Heart left ventricle (tissue), 16 donors: ENCODE data around the gene ZMYND12. TPM values are rescaled to one million over a fixed set of nuclear protein-coding genes. Genes with fewer than 3 reads are reported as not detected.

ENCODE experiments used
- ATAC-seq, 4 donors: fragments of 200-7000 bp; cut with Tn5 transposase; one replicate each; pipeline ENCODE4 v1.9.1; 2020 to 2022; ENCODE audit warnings: moderate library complexity in 4 of 4, mild to moderate bottlenecking in 3 of 4, moderate number of reproducible peaks in 1 of 4
- DNase-seq, 5 donors: peaks; one replicate each; pipeline ENCODE4 v3.0.0-alpha.2; 2020
- H3K27ac ChIP-seq, 12 donors: fragments of 200-600 bp; sonication (generic) in 4 of 12; one replicate each; pipeline versions ENCODE4 v1.5.0 to v1.8.0; 2016 to 2022; ENCODE audit warnings: mild to moderate bottlenecking in 2 of 12
- H3K27me3 ChIP-seq, 9 donors: fragments of 200-600 bp; sonication (generic) in 2 of 9; one replicate each; pipeline versions ENCODE4 v1.5.1 to v1.8.0; 2016 to 2022; ENCODE audit warnings: mild to moderate bottlenecking in 3 of 9
- H3K36me3 ChIP-seq, 9 donors: fragments of 200-600 bp; sonication (generic) in 2 of 9; one replicate each; pipeline versions ENCODE4 v1.5.0 to v1.8.0; 2018 to 2022; ENCODE audit warnings: mild to moderate bottlenecking in 2 of 9
- H3K4me1 ChIP-seq, 12 donors: fragments of 200-600 bp; sonication (generic) in 4 of 12; one replicate each; pipeline versions ENCODE4 v1.5.0 to v1.8.0; 2016 to 2022; ENCODE audit warnings: mild to moderate bottlenecking in 3 of 12
- H3K4me3 ChIP-seq, 12 donors: fragments of 200-600 bp; sonication (generic) in 4 of 12; one replicate each; pipeline versions ENCODE4 v1.5.0 to v1.8.0; 2017 to 2022; ENCODE audit warnings: mild to moderate bottlenecking in 9 of 12, moderate library complexity in 4 of 12
- H3K9me3 ChIP-seq, 12 donors: fragments of 200-600 bp; sonication (generic) in 4 of 12; one replicate each; pipeline versions ENCODE4 v1.5.0 to v1.8.0; 2016 to 2022; ENCODE audit warnings: mild to moderate bottlenecking in 1 of 12
- POLR2A ChIP-seq, 2 donors: fragments of 450-650 bp; IDR thresholded peaks; one replicate each; pipeline ENCODE4 v1.6.1; 2017; ENCODE audit warnings: antibody characterized with exemption in 2 of 2, mild to moderate bottlenecking in 2 of 2, moderate library complexity in 2 of 2
- WGBS, 4 donors: extraction: QIAGEN DNeasy Blood & Tissue Kit in 2 of 4; methylation state at CpG; one replicate each; pipeline versions ENCODE4 v1.1.5 to v1.1.7; 2013 to 2018; 5-methylcytosine and 5-hydroxymethylcytosine counted together
- intact Hi-C, 10 donors: fragments of 100-400 bp; cut with DNase I; formaldehyde crosslinking; loops; one replicate each; pipeline versions ENCODE4 v1.11.1 to v1.14.2; 2022
- polyA plus RNA-seq, 2 donors: library from polyadenylated mRNA; stranded (reverse); fragments of 200-250 nt; gene quantifications; one replicate each; pipeline ENCODE4 v1.2.3, GENCODE V29; 2013
- total RNA-seq, 9 donors: library from RNA; depleted of rRNA in 2 of 9; stranded (reverse); fragments of >200 nt in 2 of 9; fragmentation: NEBNext Ultra II Directional in 3 of 9; extraction: Animal tissue kit (Norgen Biotek cat#: 25700) in 3 of 9; gene quantifications; one replicate each; pipeline versions ENCODE4 v1.1.0 to v1.2.4, GENCODE V29; 2016 to 2023
- TF ChIP-seq, protein P1 (sequence below), 12 donors: fragments of 200-600 bp; sonication (generic) in 4 of 12; IDR thresholded peaks; one replicate each; pipeline versions ENCODE4 v1.5.0 to v1.8.0; 2018 to 2022; ENCODE audit warnings: antibody characterized with exemption in 12 of 12, mild to moderate bottlenecking in 5 of 12
- donor health status: ischemic (EF 13 %, LVEDD 7.1; RV severe dilation, severe dysfunction).
- donor health status: healthy with polysubstance abuse.
- donor health status: DM: no; HTN: yes; CAD: no.
- donor health status: DM: no; HTN: no; CAD: no.
- donor health status: ischemic (EF 25% LVEDD 6.9; RV normal size, moderate dysfunction).
- donor health status: ischemic (EF 25% LVEDD 5.7; RV mildly dilated, moderate dysfunction).
- donor health status: healthy.
- donor health status: DM: yes; HTN: yes; CAD: no.
- donor health status: ischemic (EF 35%, LVEDD 5.7; RV mildly dilated, moderate dysfunction).
- donor health status: nonischemic (EF 11% LVEDD 7.7; RV severe dilation, severe dysfunction).
- donor health status: DM: yes; HTN: yes; CAD: no.
- donor health status: PGD.
- donor health status: ischemic (EF 29% LVEDD 5.4; RV normal size, mild dysfunction).
- donor health status: nonischemic (EF 23%, LVEDD 6.1; RV moderate dilation, normal function).

The ZMYND12 gene
- total and polyA plus RNA-seq, 11 donors: 0.47 to 3.5 (median 1.9) TPM

DNA sequence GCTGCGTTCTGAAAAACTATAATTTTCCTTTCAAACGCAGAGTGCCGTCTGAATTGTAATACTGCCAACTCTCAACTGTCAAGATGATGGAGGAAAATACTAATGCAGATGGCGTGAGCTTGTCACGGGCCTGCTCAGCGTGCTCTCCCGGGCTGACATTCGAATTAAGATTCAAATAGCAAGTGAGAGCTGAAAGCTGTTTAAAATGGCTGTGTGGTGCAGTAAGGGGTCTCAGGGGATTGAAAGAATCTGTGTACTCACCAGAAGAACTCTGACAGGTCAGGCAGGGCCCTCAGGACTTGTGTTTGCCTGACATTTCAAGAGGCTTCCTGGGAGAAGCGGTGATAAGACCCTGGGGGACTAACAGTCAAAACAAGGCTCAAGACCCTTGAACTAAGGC lies 33.1 kb downstream of the ZMYND12 start:
- 52 to 63% (median 56%) methylated on average over 9 of the region's 9 CpGs for WGBS, 4 donors
- no peak for ATAC-seq
- H3K27ac ChIP-seq: no peak overlapping the region
- no peak overlapping the region for H3K4me3 ChIP-seq
- TF ChIP-seq, protein P1, sequence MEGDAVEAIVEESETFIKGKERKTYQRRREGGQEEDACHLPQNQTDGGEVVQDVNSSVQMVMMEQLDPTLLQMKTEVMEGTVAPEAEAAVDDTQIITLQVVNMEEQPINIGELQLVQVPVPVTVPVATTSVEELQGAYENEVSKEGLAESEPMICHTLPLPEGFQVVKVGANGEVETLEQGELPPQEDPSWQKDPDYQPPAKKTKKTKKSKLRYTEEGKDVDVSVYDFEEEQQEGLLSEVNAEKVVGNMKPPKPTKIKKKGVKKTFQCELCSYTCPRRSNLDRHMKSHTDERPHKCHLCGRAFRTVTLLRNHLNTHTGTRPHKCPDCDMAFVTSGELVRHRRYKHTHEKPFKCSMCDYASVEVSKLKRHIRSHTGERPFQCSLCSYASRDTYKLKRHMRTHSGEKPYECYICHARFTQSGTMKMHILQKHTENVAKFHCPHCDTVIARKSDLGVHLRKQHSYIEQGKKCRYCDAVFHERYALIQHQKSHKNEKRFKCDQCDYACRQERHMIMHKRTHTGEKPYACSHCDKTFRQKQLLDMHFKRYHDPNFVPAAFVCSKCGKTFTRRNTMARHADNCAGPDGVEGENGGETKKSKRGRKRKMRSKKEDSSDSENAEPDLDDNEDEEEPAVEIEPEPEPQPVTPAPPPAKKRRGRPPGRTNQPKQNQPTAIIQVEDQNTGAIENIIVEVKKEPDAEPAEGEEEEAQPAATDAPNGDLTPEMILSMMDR (IDR thresholded peaks at IDR 0.05): no peak
- no peak for TF ChIP-seq POLR2A (IDR thresholded peaks at IDR 0.05)
- H3K36me3 ChIP-seq: no peaks in the 10 kb centered on the region
- H3K27me3 ChIP-seq: no peaks in the 10 kb centered on the region
- H3K9me3 ChIP-seq: no peaks in the 10 kb centered on the region
- intact Hi-C loops: no loop called here
- DNase-seq: peak in 1 of 5 donors; percentile 55
- H3K4me1 ChIP-seq: peaks cover 0 to 36% (median 11%) of the 10 kb centered on the region in 12 donors

DNA sequence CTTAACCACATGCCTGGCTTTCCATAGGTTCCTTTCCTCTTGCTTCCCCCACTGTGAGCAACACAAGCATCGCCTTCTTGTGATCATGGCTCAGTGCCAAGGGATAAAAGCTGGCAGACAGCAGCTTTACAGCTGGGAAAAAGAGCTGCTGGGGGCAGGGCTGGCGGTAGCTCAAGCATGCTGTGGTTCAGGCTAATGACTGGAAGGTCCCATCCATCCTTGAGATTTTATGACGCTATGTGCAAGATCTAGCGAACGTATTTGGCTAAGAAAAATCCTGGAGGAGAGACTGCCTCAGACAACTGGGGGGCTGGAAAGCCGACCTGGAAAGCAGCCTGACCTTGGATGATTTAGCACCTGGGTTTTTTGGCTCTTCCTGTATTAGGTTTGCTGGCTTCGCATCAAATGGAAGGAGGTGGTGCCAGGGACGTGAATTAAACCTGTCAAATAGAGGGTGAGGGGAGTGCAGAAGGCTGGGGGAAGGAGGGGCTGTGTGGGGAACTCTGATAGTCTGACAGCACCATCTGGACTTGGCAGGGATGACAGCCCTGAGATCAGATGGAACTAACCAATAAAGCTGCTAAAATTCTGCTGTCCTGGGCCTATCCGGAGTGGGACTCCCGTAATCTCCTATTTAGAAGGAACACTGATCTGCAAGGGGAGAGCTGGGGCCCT lies 34.8 kb downstream of the ZMYND12 start:
- Histone ChIP-seq H3K36me3 (no peaks in the 10 kb centered on the region), H3K9me3 (no peaks in the 10 kb centered on the region), H3K27me3 (no peaks in the 10 kb centered on the region), H3K4me3 (no peak overlapping the region), H3K4me1 (peaks cover 0 to 36% (median 13%) of the 10 kb centered on the region in 12 donors), H3K27ac (peak overlapping the region in 9 of 12 donors; percentile 43 to 73 (median 68))
- ATAC-seq (peak; percentile 29 to 64 (median 54)), DNase-seq (peak in 4 of 5 donors; percentile 59 to 75 (median 64))
- TF ChIP-seq, protein P1 (IDR thresholded peaks at IDR 0.05): no peak
- TF ChIP-seq POLR2A (IDR thresholded peaks at IDR 0.05): no peak
- intact Hi-C loops: no loop called here
- 13 to 19% (median 15%) methylated on average over 10 of the region's 10 CpGs for WGBS, 4 donors

- H3K4me1 ChIP-seq: peaks cover 0 to 36% (median 13%) of the 10 kb centered on the region in 12 donors
- WGBS, 4 donors: 48 to 65% (median 62%) methylated on average over 7 of the region's 7 CpGs
- H3K27me3 ChIP-seq: no peaks in the 10 kb centered on the region
- DNase-seq: no peak
- H3K4me3 ChIP-seq: no peak overlapping the region
- TF ChIP-seq, protein P1 (IDR thresholded peaks at IDR 0.05): no peak
- no peak for TF ChIP-seq POLR2A (IDR thresholded peaks at IDR 0.05)
- H3K9me3 ChIP-seq: no peaks in the 10 kb centered on the region
- no peaks in the 10 kb centered on the region for H3K36me3 ChIP-seq
- peak overlapping the region in 10 of 12 donors; percentile 43 to 73 (median 66) for H3K27ac ChIP-seq
- peak in 3 of 4 donors; percentile 13 to 56 (median 49) for ATAC-seq
- intact Hi-C loops: no loop called here
Measured at GRCh38 chr1:42420121-42420520, 35.7 kb downstream of the ZMYND12 start.

DNA sequence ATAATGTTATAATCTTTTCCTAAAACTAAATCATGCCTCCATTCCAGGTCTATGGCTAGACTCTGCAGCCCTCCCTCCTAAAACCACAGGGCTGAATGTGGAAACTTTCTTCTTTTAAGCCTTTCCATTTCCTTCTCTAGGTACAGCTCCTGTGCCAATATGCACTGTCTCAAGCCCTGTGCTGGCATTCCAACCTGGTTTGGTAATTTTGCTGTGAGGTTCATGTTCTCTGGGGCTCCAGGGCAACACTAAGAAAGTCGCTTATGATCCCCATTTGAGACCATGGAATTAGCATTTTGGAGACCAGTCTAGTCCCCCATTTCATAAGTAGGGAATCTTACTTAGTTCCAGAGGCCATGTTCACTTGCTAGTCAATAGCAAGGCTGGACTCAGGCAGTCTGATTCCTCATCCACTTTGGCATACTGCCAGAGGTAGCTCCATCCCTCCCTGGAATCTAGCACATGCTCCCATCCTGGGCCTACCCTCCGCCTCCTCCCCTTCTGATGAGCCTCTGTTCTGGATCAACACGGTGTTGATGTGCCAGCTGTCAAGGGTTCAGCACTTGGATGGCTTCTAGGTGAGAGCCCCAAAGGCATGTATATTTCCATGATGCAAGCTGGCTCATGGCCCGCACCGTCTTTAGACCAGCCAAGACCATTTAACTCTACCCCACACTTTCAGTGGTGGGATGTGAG lies 36.5 kb downstream of the ZMYND12 start:
- Histone ChIP-seq H3K27me3 (no peaks in the 10 kb centered on the region), H3K4me1 (peaks cover 0 to 36% (median 13%) of the 10 kb centered on the region in 12 donors), H3K4me3 (no peak overlapping the region), H3K27ac (peak overlapping the region in 10 of 12 donors; percentile 43 to 73 (median 67)), H3K36me3 (no peaks in the 10 kb centered on the region), H3K9me3 (no peaks in the 10 kb centered on the region)
- intact Hi-C loops: no loop called here
- DNase-seq (peak in 4 of 5 donors; percentile 70 to 92 (median 81)), ATAC-seq (peak; percentile 85 to 93 (median 92))
- WGBS, 4 donors: 37 to 65% (median 51%) methylated on average over 5 of the region's 5 CpGs
- TF ChIP-seq, protein P1 (IDR thresholded peaks at IDR 0.05): no peak
